HG03521 (cell line): ENCODE data around the gene RBBP5.

Experiments used
- ATAC-seq: cut with Tn5 transposase; IDR thresholded peaks from one replicate; pipeline ENCODE4 v1.9.1; 2021; ENCODE audit warnings: mild to moderate bottlenecking, moderate library complexity; ENCODE audit not compliant: unreplicated experiment

The RBBP5 gene

GRCh38 chr1:205075642-205076155, 46.1 kb downstream of the RBBP5 start:
- no peak for ATAC-seq

- no peak for ATAC-seq
Observed at GRCh38 chr1:205074513-205074912, 47.3 kb downstream of the RBBP5 start.

GRCh38 chr1:205074084-205074483, 47.7 kb downstream of the RBBP5 start:
- ATAC-seq = no peak

GRCh38 chr1:205073511-205073910, 48.3 kb downstream of the RBBP5 start:
- no peak for ATAC-seq

GRCh38 chr1:205072881-205073280, 48.9 kb downstream of the RBBP5 start:
- ATAC-seq = no peak

- ATAC-seq = no peak
Observed at GRCh38 chr1:205072286-205072685, 49.5 kb downstream of the RBBP5 start.

GRCh38 chr1:205071801-205072200, 50.0 kb downstream of the RBBP5 start:
- no peak for ATAC-seq

GRCh38 chr1:205071028-205071409, 50.8 kb downstream of the RBBP5 start:
- ATAC-seq = no peak

GRCh38 chr1:205069371-205070125, 52.2 kb downstream of the RBBP5 start:
- ATAC-seq = no peak

GRCh38 chr1:205068457-205069040, 53.2 kb downstream of the RBBP5 start:
- no peak for ATAC-seq

- ATAC-seq = no peak
Observed at GRCh38 chr1:205068001-205068400, 53.8 kb downstream of the RBBP5 start.

- no peak for ATAC-seq
Observed at GRCh38 chr1:205067031-205067430, 54.7 kb downstream of the RBBP5 start.

GRCh38 chr1:205066141-205066818, 55.5 kb downstream of the RBBP5 start:
- ATAC-seq = no peak

GRCh38 chr1:205065666-205066065, 56.1 kb downstream of the RBBP5 start:
- ATAC-seq = no peak

- no peak for ATAC-seq
Observed at GRCh38 chr1:205064741-205065316, 56.9 kb downstream of the RBBP5 start.

GRCh38 chr1:205064301-205064700, 57.5 kb downstream of the RBBP5 start:
- no peak for ATAC-seq

GRCh38 chr1:205062895-205063294, 58.9 kb downstream of the RBBP5 start:
- ATAC-seq = no peak

- ATAC-seq = no peak
Observed at GRCh38 chr1:205062319-205062718, 59.5 kb downstream of the RBBP5 start.

GRCh38 chr1:205061665-205062069, 60.1 kb downstream of the RBBP5 start:
- ATAC-seq = no peak

GRCh38 chr1:205061227-205061626, 60.6 kb downstream of the RBBP5 start:
- ATAC-seq = no peak

GRCh38 chr1:205060746-205061145, 61.0 kb downstream of the RBBP5 start:
- no peak for ATAC-seq

GRCh38 chr1:205059660-205060059, 62.1 kb downstream of the RBBP5 start:
- no peak for ATAC-seq
